Measurements from ENCODE around the gene AOC2.

AOC2 gene

DNA sequence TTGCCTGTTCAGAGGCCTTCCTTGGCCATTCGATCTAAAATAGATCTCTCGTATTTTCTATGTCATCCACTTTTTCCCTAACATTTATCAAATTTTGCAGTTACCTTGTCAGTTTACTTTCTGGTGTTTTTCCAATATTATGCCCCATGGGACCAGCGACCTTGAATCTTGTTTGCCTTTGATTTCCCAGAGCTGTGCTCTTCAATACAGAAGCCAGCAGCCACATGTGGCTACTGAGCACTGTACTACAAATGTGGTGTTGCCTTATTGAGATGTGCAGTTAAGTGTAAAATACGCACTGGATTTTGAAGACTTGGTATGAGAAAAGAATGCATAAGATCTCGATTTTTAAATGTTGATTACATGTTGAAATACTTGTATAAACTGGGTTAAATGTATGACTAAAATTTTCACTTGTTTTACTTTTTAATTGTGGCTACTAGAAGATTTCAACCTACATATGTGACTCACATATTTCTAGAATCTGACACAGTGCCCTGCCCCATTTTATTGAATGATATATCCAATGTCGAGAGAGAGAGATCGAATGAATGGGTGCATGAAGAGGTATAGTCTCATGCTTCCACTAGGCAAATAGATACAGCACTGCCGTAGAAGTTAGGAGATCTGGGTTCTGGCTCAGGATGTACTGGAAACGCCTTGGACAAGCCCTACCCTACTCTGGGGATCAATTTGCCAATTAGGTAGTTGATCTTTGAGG lies 12.0 kb upstream of the AOC2 start:
- no peaks in the 10 kb centered on the region for H3K9me3 ChIP-seq
- H3K27me3 ChIP-seq, result peaks cover 19% of the 10 kb centered on the region
- H3K27ac ChIP-seq, result peak overlapping the region; percentile 94
- peak overlapping the region; percentile 93 to 98 for H3K4me3 ChIP-seq (ENCODE audit: low read depth in 1 of 2, low read length in 1 of 2)
- TF ChIP-seq, protein P1, sequence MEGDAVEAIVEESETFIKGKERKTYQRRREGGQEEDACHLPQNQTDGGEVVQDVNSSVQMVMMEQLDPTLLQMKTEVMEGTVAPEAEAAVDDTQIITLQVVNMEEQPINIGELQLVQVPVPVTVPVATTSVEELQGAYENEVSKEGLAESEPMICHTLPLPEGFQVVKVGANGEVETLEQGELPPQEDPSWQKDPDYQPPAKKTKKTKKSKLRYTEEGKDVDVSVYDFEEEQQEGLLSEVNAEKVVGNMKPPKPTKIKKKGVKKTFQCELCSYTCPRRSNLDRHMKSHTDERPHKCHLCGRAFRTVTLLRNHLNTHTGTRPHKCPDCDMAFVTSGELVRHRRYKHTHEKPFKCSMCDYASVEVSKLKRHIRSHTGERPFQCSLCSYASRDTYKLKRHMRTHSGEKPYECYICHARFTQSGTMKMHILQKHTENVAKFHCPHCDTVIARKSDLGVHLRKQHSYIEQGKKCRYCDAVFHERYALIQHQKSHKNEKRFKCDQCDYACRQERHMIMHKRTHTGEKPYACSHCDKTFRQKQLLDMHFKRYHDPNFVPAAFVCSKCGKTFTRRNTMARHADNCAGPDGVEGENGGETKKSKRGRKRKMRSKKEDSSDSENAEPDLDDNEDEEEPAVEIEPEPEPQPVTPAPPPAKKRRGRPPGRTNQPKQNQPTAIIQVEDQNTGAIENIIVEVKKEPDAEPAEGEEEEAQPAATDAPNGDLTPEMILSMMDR (IDR thresholded peaks at IDR 0.05), result no peak
- H3K4me1 ChIP-seq (ENCODE audit: control insufficient read depth in 1 of 2, insufficient read depth in 1 of 2, low read depth in 1 of 2, low read length in 1 of 2), result peaks cover 40% of the 10 kb centered on the region in 2 experiments
- H3K36me3 ChIP-seq, result peaks cover 14% of the 10 kb centered on the region

DNA sequence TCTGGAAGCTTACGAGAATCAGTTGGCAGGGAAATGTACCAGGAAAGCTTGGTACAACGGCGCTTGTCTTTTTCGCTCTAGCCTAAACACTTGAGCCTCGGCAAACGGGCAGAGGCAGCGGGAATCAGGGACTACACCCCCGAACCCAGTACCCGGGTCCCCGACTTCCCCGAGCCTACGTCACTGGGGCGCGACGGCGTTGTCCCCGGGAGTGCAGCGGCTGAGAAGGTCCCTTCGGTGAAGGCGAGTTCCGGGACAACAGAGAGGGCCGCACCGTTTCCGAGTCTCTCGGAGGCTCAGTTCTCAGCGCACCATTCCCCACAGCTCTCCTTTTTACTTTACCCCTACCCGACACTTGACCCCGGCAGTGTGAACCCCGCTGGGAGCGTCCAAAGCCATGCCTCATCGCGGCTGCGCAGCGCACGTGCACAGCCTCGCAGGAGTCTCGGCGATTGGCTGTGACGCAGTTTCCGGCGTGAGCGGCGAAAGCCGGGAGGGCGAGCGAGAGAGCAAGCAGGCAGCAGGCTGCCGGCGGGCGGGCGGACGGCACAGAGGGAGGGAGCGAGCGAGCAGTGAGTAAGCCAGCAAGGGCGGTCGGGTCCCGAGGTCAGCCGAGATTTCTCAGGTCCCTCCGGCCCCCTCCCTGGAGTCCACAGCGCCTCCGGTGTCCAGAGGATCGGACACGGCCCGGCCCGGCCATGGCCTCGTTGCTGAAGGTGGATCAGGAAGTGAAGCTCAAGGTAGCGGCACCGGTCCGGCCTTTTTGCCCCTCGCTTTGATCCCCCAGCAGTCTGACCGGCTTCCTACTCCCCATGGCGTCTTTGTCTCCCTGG lies 11.2 kb upstream of the AOC2 start, which contains the start of gene PSME3:
Gene PSME3, plus strand, starts transcription at position 464 of the 833 bp plus-strand sequence. Its CDS starts 235 bp downstream, at position 699.
- H3K4me3 ChIP-seq (ENCODE audit: low read depth in 1 of 2, low read length in 1 of 2), result peak within 1 kb of the TSS; percentile 93 to 98
- H3K27ac ChIP-seq, result peak within 1 kb of the TSS; percentile 94
- H3K27me3 ChIP-seq, result peaks cover 11% of the 10 kb centered on the region

DNA sequence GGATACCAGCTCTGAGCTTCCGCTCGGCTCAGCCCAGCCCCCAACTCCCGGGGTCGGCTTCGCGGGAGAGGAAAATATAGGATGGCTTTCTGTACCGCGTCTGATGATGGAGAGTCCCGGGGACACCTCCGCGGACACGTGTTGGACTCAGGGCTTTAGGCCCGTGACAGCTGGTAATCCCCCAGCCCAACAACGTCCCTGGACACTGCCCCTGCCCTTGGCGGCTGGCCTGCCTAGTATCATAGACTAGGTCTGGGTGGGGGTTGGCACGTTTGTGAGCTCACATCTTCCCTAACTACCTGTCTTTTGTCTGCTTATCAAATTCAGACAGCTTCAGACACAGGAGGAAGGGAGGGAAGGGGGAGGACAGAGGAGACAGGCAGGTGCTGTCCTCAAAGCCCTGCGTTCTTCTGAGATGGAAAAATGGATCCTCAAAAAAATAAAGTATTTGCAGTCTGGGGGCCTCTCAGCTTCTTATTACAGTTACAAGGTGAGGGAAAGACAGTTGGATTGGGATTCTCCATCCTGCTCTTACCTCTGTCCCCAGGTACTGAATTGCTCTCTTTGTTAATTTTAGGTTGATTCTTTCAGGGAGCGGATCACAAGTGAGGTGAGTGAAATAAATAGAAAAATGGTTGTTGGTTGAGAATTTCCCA lies 10.5 kb upstream of the AOC2 start:
- H3K36me3 ChIP-seq, result peaks cover 29% of the 10 kb centered on the region
- peaks cover 4% of the 10 kb centered on the region for H3K27me3 ChIP-seq
- H3K9me3 ChIP-seq, result no peaks in the 10 kb centered on the region
- peak overlapping the region; percentile 93 to 98 for H3K4me3 ChIP-seq (ENCODE audit: low read depth in 1 of 2, low read length in 1 of 2)
- H3K27ac ChIP-seq, result peak overlapping the region; percentile 94
- TF ChIP-seq, protein P1 (IDR thresholded peaks at IDR 0.05), result no peak
- H3K4me1 ChIP-seq (ENCODE audit: control insufficient read depth in 1 of 2, insufficient read depth in 1 of 2, low read depth in 1 of 2, low read length in 1 of 2), result peaks cover 40 to 45% of the 10 kb centered on the region in 2 experiments

More for the DNA sequence above, 11.2 kb upstream of the AOC2 start, which contains the start of gene PSME3:
- H3K4me1 ChIP-seq (ENCODE audit: control insufficient read depth in 1 of 2, insufficient read depth in 1 of 2, low read depth in 1 of 2, low read length in 1 of 2), result peaks cover 40 to 45% of the 10 kb centered on the region in 2 experiments
- TF ChIP-seq, protein P1 (IDR thresholded peaks at IDR 0.05), result peak; percentile 40
- no peaks in the 10 kb centered on the region for H3K9me3 ChIP-seq
- H3K36me3 ChIP-seq, result peaks cover 22% of the 10 kb centered on the region

DNA sequence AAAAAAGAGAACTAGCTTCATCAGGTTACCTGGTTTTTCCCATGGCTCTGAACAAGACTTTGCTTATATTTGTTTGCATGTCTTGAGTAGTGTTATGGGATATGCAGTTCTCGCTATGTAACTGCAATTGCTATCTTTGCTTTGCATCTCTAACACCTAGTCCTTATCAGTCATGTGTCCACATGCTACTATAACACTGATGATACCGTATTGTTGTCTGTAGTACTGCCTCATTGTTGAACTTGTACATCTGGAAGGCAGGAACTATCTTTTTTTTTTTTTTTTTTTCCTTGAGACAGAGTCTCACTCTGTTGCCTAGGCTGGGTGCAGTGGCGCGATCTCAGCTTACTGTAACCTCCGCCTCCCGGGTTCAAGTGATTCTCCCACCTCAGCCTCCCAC lies 8.6 kb upstream of the AOC2 start:
- Histone ChIP-seq H3K4me3 (ENCODE audit: low read depth in 1 of 2, low read length in 1 of 2) (peak overlapping the region in 1 of 2 experiments; percentile 15), H3K36me3 (peaks cover 48% of the 10 kb centered on the region), H3K27me3 (no peaks in the 10 kb centered on the region), H3K9me3 (no peaks in the 10 kb centered on the region), H3K4me1 (ENCODE audit: control insufficient read depth in 1 of 2, insufficient read depth in 1 of 2, low read depth in 1 of 2, low read length in 1 of 2) (peaks cover 44 to 49% of the 10 kb centered on the region in 2 experiments), H3K27ac (peak overlapping the region; percentile 94)
- TF ChIP-seq, protein P1 (IDR thresholded peaks at IDR 0.05), result no peak

DNA sequence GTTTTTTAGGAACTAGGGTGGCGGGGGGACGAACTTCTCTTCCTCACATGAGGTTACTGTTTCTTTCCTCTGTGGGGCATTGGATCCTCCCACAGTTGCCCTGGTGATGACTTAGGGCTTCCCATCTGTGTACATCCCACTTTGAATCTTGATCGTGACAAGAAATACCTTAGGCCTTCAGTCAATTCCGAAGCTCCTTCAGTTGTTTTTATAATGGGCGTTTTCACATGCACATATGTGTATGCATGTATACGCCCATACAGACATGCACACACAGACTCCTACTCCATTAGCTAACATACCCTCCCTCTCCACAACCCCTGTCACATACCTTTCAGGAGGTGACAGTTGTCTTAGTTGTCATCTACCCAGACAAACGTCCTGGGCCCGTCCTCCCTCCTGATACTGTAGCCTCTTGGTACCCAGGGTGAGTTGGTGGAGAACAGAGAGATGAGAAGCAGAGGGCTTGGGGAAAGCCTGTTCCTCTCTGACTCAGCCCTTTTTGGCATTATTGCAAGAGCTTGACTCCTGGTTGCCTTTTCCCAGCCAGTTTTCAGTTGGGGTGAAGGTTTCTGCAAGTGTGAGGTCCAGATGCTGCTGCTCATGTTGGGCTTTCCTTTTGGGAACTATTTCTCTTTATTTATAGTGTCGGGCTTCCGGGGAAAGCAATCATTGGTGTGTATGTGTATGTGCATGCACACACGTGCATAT lies 2.2 kb upstream of the AOC2 start:
- Histone ChIP-seq H3K27me3 (no peaks in the 10 kb centered on the region), H3K27ac (peak overlapping the region; percentile 94), H3K4me1 (ENCODE audit: control insufficient read depth in 1 of 2, insufficient read depth in 1 of 2, low read depth in 1 of 2, low read length in 1 of 2) (peaks cover 62% of the 10 kb centered on the region in 2 experiments), H3K4me3 (ENCODE audit: low read depth in 1 of 2, low read length in 1 of 2) (peak overlapping the region; percentile 26 to 45), H3K9me3 (no peaks in the 10 kb centered on the region), H3K36me3 (peaks cover 87% of the 10 kb centered on the region)
- TF ChIP-seq, protein P1 (IDR thresholded peaks at IDR 0.05), result no peak
